HG03280 (cell line): ENCODE measurements around the gene PROSER3.

ENCODE experiments used
- ATAC-seq: cut with Tn5 transposase; IDR thresholded peaks from one replicate; pipeline ENCODE4 v1.9.1; 2021; ENCODE audit warnings: mild to moderate bottlenecking, moderate library complexity; ENCODE audit not compliant: unreplicated experiment

PROSER3 gene

GRCh38 chr19:35757749-35758608 is at the start of gene PROSER3:
TSS of gene PROSER3 (plus strand) at chr19:35758176. CDS start at chr19:35758216, 40 bp downstream.
- peak; percentile 94 for ATAC-seq

DNA sequence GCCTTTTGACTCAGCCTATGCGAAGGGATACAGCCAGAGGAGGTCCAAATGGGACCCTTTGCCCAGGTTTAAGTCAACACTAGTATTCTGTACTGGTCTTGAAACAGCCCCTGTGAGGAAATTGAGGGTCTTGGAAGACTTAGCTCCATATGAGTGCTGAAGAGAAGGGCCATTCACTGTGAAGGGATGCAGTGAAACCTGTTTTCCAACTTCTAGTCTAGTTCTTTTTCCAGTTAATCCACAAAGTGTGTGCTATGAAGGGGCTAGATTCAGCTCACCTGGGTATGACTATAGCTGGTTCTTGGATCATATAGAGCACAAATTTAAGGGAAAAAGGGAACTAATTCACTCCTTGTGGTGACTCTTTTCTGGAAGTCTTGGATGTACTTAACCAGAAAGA is 49.6 kb upstream of the PROSER3 start:
- ATAC-seq: no peak

GRCh38 chr19:35710784-35711723 is 46.9 kb upstream of the PROSER3 start:
- no peak for ATAC-seq

DNA sequence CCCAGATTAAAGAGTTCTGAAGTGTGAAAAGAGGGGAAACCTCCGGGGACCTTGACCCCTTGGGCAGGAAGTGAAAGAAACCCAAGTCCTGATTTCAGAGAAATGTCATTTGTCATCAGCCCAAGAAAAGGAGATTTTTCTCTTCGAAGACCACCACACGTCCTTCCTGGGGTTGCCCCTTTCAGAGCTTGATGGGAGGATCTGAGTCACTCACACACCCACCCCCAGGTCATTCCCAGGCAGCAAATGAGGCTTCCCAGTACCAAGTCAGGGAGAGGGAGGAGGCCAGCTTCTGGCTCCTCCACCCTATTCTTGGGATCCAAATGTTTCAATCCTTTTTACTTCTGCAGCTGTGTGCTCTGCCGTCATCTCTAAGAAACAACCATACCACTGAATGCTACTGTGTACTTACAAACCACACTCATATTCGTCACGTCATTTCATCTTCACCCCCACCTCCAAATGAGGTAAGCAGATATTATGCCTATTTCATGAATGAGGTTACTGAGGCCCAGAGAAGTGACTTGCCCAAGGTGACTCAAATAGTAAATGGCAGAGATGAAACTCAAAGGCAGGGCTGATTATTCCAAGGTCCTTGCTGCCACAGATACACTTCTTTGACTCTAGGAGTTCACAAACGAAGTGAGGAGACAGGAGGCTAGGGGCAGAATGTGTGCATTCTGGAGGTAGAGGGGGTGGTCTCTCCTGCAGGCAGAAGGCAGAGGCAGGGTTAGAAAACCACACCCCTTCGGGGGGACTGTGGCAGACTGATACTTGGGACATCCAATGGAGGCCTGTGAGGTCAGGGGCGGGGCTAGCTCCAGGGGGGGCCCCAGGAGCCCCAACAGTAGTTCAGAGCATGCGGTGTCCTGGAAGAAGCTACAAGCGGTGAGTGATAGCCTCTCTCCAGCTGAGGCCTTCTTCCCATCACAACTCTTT is 45.1 kb upstream of the PROSER3 start:
- ATAC-seq: no peak

GRCh38 chr19:35713506-35713850 is 44.5 kb upstream of the PROSER3 start:
- no peak for ATAC-seq

DNA sequence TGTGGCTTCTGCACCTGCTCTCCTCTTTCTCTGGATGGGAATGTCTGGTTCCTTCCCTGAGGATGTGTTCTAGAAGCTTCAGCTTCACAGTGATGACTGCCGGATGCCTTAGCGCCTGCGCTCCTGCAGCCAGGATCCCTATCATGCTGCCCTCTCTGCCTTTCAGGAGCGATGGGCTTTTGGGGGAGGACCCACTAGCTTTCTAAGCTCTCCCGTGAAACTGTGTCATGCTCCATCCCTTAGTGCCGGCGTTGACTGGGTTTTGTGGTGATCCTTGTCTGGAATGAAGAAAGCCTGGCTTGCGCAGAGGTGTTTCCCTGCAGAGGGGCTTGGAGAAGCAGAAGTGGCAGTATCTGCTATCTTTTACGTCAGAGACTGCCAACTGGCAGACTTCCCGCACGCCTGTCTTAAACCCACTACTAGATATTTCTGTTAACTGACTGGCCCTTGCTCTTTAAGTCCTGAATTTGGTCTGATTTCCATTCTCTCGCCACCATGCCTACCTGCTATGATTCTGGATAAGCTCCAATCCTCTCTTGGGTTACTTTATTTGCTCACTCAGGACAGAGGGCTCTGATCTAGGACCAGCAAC is 44.0 kb upstream of the PROSER3 start:
- no peak for ATAC-seq

DNA sequence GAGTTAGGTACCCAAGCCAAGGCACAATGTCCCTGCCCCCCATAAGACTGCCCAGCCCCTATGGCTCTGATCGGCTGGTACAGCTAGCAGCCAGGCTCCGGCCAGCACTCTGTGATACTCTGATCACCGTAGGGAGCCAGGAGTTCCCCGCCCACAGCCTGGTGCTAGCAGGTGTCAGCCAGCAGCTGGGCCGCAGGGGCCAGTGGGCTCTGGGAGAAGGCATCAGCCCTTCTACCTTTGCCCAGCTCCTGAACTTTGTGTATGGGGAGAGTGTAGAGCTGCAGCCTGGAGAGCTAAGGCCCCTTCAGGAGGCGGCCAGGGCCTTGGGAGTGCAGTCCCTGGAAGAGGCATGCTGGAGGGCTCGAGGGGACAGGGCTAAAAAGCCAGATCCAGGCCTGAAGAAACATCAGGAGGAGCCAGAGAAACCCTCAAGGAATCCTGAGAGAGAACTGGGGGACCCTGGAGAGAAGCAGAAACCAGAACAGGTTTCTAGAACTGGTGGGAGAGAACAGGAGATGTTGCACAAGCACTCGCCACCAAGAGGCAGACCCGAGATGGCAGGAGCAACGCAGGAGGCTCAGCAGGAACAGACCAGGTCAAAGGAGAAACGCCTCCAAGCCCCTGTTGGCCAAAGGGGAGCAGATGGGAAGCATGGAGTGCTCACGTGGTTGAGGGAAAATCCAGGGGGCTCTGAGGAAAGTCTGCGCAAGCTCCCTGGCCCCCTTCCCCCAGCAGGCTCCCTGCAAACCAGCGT is 43.2 kb upstream of the PROSER3 start:
- no peak for ATAC-seq

DNA sequence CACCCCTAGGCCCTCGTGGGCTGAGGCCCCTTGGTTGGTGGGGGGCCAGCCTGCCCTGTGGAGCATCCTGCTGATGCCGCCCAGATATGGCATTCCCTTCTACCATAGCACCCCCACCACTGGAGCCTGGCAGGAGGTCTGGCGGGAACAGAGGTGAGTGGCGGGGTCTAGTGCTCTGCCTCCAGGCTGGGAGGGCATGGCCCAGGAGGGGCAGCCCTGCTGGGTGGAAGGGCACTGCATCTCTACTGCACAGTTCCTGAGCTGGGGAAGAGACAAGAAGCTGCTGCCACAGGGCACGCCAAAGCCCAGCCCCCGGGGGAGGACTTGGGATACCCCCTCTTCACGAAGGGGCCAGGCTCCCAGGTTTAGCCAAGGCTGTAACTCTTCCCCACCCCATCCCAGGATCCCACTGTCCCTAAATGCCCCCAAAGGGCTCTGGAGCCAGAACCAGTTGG is 42.6 kb upstream of the PROSER3 start:
- no peak for ATAC-seq

DNA sequence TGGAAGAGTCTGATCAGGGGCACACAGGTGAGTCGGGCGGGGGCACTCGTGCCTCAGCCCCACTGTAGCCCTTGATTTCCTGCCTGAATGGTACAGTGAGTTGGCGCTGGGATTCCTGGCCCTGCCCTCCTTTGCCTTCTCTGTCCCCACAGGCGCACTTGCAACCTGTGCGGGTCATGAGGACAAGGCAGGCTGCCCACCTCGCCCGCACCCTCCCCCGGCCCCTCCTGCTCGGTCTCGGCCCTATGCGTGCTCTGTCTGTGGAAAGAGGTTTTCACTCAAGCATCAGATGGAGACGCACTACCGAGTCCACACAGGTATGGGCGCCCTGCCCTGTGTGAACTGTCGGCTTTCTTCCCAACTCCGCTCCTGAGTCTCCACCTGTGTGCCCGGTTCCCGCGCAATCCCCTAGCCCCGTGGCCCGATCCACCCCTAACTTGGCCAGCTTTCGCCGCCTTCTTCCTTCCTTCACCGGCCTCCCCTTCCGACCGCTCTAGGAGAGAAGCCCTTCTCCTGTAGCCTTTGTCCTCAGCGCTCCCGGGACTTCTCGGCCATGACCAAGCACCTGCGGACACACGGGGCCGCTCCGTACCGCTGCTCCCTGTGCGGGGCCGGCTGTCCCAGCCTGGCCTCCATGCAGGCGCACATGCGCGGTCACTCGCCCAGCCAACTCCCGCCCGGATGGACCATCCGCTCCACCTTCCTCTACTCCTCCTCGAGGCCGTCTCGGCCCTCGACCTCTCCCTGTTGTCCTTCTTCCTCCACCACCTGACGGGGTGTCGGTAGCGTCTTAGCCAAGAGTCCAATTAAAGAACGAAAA is 41.8 kb upstream of the PROSER3 start:
- ATAC-seq: no peak

DNA sequence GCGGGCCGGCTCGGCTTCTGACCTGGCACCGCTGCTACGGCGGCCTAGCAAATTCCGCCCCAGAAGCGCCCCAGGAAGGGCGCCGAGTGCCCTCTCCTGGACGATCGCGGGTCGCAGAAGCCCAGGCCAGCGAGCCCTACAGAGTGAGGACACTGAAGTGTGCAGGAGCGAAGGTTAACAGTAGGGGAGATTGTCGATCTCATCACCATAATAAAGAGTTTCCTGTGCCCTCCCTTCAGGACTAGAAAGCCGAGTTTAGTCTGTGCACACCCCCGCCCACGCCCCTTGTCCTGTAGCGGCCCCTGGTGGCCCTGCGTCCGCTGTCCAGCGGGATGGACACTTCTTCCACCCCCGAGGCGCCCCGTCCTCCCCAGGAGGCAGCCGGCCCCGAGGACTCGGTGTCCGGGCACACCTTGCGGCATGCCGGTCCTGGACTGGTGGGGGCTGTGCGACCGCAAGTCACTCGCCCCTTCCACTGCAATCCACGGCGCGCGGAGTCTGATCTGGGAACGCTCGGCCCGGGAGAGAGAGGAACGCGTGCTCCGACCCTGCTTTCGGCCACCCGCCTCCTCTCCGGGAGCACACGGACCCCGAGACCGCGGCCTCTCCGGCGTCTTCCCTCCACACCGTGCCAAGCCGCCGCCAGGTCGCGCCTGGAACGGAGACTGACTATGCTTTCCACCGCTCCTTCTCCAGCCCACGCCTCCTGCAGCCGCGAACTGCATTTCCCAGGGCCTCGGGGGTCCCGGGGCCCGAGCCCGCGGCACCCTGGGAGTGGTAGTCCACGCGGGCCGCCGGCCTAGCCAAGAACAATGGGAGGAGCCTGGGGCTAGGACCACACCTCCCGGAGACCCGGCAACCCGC is 40.9 kb upstream of the PROSER3 start:
- ATAC-seq: peak; percentile 57

DNA sequence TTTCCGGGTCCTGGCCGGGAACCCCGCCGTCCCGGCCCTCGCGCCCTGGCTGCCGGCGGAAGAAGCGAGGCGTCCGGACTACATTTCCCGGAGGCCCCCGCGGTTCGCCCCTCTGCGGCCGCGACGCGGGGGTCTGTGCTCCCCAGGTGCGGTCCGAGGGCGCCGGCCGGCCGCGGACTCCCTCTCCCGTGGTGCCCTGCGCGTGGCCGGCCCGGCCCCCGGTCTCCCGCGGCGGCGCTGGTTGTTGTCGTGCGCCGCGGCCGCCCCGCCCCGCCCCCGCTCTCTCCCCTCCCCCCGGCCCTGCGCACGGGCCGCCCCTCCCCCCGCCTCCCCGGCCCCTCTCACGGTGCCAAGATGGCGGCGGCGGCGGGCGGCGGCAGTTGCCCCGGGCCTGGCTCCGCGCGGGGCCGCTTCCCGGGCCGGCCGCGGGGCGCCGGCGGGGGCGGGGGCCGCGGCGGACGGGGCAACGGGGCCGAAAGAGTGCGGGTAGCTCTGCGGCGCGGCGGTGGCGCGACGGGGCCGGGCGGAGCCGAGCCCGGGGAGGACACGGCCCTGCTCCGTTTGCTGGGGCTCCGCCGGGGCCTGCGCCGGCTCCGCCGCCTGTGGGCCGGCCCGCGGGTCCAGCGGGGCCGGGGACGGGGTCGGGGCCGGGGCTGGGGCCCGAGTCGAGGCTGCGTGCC is 40.2 kb upstream of the PROSER3 start, which contains the start of gene KMT2B:
KMT2B (plus strand) TSS at position 339 of the 680 bp plus-strand sequence; CDS start at position 355, 16 bp downstream.
- peak; percentile 48 for ATAC-seq

GRCh38 chr19:35718345-35719041 is 39.5 kb upstream of the PROSER3 start:
- ATAC-seq: no peak

- no peak for ATAC-seq
These were observed 38.4 kb upstream of the PROSER3 start for GRCh38 chr19:35719402-35720162.

- ATAC-seq: no peak
These were observed 37.8 kb upstream of the PROSER3 start for GRCh38 chr19:35720163-35720524.

DNA sequence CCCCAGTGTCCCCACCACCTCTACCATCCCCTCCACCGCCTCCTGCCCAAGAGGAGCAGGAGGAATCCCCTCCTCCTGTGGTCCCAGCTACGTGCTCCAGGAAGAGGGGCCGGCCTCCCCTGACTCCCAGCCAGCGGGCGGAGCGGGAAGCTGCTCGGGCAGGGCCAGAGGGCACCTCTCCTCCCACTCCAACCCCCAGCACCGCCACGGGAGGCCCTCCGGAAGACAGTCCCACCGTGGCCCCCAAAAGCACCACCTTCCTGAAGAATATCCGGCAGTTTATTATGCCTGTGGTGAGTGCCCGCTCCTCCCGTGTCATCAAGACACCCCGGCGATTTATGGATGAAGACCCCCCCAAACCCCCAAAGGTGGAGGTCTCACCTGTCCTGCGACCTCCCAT is 37.3 kb upstream of the PROSER3 start:
- ATAC-seq: no peak

GRCh38 chr19:35721374-35721773 is 36.6 kb upstream of the PROSER3 start:
- ATAC-seq: no peak
